NCI-H1694 treated with DMSO at 0.1 percent for 48 hours (cell line): ENCODE results near the gene HSD17B8.

Experiments used
- DNase-seq: peaks from one replicate; lab custom pipeline; 2025; lab: John Stamatoyannopoulos, UW

HSD17B8 gene

DNA sequence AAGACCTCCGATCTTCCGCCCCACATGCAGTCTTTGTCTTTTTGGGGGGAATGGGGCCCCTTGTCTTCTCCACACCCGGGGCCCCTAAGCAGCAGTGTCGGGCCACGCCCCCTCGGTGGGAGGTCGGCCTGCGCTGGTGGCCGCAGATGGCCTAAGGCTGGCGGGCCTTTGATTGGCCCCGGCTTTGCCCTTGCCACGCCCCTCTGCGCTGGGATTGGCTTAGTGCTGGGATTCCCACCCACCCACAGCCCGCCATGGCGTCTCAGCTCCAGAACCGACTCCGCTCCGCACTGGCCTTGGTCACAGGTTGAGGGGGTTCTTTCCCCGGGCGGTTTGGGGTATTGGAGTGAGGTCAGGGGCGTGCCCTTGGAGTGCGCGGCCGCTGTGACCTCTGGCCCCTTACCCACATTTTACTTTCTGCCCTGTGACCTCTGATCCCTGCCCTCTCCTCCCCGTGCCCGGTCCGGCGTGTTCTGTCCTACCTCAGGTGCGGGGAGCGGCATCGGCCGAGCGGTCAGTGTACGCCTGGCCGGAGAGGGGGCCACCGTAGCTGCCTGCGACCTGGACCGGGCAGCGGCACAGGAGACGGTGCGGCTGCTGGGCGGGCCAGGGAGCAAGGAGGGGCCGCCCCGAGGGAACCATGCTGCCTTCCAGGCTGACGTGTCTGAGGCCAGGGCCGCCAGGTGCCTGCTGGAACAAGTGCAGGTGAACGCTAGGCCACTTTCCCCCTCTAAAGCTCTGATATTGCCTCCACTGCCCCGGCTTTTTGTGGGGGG lies at the start of gene HSD17B8:
Gene HSD17B8, plus strand, starts transcription at position 241 of the 776 bp plus-strand sequence. Its CDS starts 14 bp downstream, at position 255.
- DNase-seq, result peak; percentile 66

DNA sequence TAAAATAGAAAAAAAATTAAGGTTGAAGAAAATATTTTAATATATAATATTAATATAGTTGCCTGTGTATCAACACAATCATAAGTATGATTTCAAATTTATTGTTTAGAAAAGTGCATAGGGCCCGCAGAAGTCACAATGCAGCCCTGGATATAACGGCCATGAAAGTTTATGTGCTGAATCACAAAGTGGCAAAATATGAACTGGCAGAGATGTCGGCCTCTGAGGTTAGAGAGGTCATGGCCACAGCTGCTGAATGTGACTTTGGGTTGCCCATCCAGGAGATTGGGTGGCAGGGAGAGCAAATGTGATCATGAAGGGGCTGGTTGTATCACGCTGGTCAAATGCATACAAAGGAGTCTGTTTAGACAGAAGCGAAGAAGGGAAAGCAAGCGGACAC lies 47.9 kb upstream of the HSD17B8 start:
- DNase-seq, result no peak

DNA sequence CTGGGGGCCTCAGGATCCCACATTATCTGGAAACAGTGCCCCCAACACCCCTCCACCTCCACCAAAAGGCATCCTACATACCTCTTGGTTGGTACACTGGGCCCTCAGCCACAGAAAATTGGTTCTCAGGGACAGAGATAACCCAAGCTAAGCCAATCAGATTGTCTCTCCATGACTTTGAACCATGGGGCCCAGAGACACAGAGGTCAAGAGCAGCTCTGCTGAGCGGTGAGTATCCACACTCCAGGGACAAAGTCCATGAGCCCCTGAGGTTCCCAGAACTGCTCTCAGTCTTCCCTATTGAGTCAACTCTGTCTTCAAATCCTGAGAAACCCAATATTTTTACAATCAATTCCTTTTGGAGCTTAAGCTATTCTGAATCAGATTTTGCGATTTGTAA lies 47.5 kb upstream of the HSD17B8 start:
- no peak for DNase-seq

DNA sequence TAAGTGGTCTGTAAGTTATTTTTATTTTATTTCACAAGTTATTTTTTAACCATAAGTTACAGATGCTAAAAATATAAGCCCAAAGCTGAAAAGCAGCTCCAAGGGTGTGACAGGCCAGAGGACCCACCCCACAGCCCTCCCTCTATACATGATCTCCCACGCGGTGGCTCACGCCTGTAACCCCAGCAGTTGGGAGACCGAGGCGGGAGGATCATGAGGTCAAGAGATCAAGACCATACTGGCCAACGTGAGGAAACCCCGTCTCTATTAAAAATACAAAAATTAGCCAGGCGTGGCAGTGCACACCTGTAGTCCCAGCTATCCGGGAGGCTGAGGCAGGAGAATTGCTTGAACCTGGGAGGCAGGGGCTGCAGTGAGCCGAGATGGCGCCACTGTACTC lies 44.4 kb upstream of the HSD17B8 start:
- no peak for DNase-seq

DNA sequence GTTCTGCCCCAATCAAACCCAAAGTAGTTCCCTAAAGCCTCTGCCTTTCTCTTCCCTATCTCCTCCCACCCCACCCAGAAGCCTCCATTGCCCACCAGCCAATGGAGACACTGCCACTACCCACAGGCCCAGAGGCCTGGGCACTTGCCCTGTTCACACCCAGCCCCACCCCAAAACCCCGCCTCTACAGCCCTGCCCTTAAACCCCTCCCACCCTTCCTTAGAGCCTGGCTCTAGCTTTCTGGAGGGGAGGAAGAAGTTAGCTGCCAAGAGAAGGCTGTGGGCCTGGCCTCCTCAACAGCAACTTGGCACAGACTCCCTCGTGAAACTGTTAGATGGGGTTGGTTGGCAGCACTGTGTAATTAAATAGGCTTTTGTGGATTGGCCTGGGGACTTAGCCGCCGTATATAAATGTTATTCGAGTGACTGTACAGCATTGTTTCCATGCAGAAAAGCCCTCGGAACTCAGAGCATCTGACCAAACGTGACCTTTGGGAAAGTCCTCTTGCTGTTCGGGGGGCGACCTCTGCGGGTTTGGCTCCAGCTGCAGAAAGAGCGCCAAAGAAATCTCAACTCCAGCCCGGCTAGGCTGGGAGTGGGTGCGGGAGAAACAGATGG lies 43.6 kb upstream of the HSD17B8 start:
- no peak for DNase-seq

DNA sequence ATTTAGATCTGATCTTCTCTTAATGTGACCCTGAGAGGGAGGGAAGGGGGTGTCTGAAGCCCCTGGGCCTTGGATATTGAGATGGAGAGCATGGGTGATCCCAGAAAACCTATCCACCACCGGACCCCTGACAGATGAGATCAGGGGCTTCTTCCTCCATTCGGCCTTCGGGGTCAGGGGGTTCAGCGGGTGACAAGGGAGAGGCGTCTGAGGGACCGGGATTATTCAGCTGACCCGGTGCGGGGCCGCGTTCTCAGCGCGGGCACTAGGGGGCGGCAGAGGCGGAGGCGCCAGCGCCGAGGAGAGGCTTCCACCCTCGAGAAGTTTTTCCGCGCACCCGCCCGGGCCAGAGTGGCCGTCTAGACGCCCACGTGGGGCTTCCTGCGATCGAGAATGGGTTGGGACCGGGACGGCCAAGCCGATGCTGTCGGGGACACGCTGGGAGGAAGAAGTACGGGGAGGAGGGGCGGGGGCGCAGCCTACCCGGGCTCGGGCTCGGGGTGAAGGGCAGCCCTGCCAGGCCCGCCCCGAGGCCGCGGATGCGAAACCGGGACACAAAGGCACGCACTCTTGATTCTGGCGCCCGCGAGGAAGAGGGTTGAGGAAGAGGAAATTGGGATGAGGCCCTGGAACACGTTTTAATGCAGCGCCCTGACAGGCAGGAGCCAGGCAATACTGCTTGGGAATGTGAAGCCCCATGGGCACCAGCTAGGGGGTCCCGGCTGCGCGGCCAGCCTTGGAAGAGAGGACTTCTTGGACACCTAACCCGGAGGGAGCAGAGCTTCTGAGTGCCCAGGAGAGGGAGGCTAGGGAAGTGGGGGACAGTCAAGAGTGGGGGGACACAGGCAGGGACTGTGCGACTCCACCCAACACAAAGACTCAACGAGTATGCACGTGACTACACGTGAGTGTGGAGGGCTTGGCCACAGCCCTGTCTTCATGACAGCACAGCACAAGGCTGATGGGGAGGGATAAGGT lies 42.8 kb upstream of the HSD17B8 start:
- DNase-seq, result peak; percentile 26

DNA sequence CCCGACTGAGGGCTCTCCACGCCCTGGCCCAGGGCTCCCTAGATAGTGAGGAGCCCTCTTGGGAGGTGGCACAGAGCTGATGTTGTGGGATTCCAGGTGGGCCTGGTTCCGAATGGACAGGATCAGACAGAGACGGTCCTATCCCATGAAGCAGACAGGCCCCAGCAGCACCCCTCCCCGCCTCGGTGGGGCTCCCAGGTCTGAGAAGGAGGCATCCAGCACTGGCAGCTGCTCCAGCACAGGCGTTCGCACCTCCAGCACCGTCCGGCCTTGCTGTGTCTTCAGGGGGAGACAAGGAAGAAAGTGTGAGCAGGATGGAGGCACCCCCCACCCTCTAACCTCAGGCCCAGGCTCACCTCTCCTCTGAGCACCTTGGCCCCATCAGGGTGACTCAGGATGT lies 40.9 kb upstream of the HSD17B8 start:
- no peak for DNase-seq

DNA sequence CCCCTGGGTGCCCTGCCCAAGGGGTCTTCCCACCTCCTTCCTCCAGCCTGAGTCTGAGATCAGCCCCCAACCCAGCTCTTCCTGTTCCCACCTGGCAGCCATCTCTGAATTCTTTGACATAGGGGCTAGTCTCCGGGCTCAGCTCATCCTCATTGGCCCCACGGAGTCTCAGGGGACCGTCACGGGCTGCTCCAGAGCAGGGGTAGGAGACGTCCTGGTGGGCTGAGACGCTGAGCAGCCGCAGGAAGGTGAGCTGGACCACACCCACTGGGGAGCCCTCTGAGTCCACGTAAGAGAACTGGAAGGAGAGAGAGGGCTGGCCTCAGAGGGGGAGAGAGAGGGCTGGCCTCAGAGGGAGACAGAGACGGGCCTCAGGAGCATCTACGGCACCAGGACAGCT lies 40.3 kb upstream of the HSD17B8 start:
- no peak for DNase-seq

DNA sequence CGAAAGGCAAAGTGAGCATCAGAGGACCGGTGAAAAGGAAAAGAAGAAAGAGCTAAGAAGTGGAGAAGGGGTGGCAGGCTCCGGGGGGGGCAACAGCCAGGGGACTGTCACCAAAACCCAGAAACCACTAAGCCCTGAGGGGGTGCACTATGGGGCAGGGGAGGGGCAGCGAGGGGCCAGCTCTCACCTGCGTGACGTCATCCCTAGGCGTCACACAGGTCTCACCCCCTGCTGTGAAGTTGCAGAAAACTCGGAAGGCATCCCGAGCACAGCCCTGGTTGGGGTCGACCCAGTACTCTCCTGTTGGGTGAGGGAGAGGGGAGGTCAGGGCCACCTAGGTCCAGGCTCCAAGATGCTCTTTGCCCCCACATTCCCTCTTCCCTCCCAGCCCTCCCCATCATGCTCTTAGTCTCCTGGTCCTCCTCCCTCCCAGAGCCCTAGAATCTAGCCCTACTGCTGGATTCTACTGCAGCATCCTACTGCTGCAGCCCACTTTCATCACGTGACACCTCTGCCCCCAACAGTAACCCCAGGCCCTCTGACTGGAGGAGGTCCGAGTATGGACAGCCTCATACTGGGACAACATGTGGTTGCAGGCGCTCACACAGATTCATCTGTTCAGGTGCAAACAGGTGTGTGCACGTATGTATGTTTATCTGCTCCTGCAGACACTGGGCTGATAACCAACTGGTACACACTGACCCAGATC lies 39.6 kb upstream of the HSD17B8 start:
- no peak for DNase-seq

DNA sequence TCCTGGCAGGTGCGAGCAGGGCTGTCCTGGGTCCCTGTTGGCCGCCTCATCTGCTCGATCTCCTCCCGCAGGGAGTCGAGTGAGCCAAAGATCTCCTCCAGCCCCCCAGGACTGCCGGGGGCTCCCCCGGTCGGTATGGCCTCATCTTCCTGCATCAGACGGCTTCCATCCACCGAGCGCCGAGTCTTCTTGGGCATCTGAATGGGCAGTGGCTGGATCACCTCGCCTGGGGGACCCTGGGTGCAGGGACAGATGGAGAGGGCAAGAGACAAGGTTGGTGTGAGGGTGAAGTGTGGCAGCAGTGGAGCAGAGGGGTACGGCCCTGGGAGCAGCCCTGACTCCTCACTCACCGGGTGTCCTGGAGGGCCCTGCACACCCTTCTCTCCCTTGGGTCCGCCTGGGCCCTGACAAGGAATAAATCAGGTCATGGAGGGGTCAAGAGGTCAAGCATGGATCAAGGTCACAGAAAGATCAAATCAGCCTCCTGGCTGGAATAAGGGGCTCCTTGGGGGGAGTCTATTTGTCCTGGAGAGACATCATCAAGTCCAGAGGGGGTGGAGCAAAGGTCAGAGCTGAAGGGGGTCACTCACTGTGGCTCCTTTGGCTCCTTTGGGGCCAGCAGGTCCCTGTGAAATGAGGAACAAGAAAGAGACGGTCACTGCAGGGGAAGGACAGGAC lies 38.7 kb upstream of the HSD17B8 start:
- no peak for DNase-seq

DNA sequence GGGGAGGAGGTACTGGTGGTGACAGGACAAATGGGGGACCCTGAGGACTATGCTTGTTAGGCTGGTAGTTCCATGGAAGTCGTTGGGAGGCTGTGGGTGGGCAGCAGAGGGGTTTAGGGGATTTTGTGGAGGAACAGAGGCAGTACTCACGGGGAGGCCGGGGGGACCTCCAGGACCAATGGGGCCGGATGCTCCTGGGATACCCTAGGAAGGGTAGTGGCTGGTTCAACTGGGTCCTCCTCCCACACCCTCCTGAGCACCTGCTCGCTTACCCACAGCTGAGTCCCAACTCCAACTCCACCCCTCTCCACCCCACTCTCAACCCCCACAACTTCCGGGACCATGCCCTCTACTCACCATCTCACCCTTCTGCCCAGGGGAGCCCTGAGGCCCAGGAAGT lies 38.1 kb upstream of the HSD17B8 start:
- no peak for DNase-seq

DNA sequence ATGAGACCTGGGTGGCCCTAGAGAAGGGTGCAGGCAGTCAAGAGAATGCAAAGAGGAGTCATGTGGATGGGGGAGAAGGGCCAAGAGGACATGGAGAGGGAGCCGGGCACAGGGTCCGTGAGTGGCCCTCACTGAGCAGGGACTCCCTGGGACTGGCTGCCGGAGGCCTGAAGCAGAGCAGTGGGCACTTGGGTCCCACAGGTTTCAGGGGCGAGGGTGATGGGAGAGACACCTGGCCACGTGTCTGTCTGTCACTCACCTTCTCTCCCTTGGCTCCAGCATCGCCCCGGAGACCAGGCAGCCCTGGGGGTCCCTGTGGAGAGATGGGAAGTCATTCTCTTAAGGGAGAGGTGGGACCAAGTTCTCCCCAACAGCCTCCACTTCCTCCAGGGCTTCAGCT lies 37.6 kb upstream of the HSD17B8 start:
- DNase-seq, result no peak

DNA sequence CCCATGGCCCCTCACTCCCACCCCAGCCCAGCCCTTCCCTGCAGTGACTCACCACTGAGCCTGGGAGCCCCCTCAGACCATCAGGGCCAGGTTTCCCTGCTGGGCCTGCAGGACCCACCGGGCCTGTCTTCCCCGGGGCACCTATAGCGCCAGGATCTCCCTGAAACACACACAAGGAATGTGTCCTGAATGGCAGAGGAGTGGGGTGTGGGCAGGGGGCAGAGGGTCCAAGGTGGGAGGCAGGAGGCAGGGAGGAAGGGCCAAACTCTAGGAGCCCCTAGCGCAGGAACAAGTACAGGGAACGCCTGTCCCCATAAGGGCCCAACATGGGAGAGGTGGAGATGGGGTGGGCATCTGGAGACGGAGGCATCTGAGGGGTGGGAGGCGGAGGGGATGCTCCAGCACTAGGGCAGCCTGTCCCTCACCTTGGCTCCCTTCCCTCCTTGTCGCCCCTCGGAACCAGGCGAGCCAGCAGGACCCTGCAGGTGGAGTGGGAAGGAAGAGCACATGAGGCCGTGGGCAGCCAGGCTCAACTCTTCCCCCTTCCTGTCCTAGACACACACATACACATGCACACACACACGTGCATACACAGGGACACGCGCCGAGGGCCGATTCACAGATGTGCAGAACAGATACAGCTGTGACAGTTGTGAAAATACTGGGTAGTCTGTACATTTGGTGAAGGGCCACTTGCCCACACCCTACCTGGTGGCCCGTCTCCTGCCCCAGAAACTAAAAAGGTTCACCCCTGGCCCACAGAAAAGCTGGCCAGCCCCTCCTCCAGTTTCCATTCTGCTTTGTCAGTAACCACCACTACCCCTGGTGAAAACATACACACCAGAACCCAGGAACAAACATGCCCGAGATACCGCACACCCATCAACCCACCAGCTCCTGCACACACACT lies 36.8 kb upstream of the HSD17B8 start:
- no peak for DNase-seq

DNA sequence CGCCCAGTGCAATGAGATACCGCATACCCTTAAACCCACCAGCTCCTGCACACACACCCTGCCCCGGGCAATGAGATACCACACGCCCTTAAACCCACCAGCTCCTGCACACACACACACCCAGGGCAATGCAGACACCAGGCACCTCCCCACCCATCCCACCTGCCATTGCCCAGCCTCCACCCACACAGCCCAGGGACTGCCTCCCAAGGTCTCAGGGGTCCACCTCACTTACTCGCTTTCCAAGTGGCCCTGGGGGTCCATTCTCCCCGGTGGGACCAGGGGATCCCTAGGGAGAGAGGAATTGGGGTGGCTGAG lies 36.2 kb upstream of the HSD17B8 start:
- no peak for DNase-seq

DNA sequence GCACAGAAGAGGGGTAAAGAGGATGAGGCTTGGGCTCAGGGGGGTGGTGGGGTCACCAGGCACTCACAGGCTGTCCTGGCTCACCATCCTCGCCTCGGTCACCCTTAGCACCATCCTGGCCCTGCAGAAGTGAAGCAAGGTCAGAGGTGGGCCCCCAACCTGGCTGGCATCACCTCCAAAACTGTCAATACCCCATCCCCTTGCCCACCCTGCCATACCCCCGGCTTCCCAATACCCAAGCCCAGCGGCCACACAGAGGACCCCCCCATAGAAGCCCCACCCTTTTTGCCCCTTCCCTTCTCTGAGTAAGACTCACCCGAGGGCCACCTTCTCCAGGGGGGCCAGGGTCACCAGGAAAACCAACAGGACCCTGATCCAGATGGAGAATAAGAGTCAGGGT lies 35.8 kb upstream of the HSD17B8 start:
- no peak for DNase-seq

DNA sequence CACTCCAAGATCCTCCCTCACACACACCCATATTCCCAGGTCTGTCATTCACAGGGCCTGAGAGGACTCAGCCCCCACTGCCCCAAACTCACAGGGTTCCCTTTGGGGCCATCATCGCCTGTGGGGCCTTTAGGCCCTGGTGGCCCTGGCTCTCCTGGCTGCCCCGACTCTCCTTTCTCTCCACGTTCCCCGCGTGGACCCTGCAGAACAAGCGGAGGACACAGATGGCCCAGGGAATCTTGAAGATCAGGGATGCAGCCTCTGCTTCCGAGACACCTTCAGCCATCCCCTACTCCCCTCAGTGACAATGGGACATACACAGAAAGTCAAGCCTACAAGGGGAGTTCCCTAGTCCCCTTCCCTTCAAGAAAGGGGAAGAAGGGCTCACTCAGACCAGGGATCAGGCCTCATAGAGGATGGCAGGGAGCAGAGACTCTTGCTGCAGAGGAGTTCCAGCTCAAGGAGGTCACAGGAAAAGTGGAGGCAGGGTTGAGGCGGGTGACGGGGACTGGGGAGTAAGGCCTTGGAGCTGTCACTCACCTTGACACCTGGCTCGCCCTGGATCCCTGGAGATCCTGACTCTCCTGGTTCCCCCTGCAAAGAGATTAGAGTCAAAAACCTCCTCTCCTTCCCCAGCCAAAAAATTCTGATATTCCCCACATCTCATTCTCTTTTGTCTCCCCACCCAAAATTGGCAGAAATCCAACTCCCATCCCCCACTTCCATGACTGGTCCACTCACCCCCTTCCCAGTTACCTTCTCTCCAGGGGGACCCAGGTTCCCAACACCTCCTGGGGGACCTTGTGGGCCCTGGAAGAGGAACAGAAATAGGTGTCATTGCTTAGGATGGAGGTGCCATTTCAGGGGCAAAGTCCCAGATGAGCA lies 34.9 kb upstream of the HSD17B8 start:
- DNase-seq, result no peak

DNA sequence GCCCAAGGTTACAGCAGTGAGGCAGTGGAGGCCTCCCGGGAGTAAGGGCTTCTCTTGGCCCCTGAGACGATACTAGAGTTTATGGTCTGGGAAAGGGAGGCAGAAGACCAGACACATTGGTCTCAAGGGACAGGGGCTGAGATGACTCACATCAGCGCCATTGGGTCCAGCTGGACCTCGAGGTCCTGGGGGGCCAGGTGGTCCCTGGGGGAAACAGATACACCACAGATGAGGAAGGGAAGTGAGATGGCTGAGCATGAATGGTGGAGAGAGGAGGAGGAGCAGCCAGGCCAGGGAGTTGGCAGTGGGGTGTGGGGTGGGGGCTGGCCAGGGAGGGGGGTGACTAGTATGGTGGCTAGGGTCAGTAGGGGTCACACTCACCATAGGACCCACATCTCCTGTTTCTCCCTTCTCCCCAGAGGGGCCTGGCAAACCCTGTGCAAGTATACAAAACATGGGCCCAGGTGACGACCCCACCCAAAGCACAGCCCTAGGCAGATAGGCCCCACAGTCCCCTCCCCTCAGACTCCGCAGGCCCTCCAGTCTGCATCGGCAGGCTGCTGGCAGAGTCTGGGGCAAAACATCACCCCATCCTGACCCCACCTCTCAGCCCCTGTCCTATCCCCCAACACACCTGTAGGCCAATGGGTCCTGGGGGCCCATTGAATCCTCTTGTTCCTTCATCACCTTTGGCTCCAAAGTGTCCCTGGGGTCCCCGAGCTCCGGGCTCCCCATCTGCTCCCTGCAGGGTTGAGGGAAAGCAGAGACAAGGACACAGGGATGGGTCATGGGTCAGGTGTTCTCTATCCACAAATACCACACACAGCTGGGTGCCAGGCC lies 34.1 kb upstream of the HSD17B8 start:
- DNase-seq, result no peak

DNA sequence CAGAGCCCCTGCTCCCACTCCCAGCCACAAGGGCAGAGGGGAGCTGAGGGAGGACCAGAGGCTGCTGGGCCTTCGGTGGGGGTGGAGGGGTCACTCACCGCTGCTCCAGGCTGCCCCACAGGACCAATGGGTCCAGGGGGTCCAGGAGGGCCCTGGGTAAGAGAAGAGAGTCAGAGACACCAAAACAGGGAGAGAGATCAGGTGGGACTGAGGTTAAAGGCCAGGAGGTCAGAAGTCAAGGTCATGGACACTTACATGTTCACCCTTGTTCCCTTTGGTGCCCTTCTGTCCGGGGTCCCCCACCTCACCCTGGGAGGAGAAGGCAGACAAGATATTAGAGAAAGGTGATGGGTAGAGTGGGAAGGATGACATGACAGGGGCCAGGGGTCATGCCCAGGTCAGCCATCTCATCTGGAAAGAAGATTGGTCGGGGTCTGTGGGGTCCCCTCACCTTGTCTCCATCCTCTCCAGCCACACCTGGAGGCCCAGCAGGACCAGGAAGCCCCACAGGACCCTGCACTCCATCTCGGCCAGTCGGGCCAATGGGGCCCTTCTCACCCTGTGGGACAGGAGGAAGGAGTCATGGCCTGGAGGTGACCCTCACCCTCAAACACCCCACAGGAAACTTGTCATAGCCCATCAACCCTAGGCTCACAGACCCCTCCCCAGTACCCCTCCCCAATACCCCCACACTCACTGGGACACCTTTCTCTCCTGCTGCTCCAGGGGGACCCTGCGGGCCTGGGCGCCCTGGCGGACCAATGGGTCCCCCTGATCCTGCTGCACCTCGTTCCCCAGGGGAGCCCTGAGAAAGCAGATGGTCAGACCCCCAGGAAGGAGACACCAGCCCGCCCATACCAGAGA lies 33.2 kb upstream of the HSD17B8 start:
- DNase-seq, result no peak
